Brain microvascular endothelial cell (primary cell): ENCODE data around the gene SETD3.

ENCODE experiments used
- DNase-seq: peaks from one replicate; pipeline ENCODE4 v3.0.0-alpha.2; 2020
- H3K27ac ChIP-seq: fragments of 250-450 bp; sonication (Bioruptor Pico); 2 replicates; pipeline ENCODE4 v1.5.1; 2020; ENCODE audit warnings: mild to moderate bottlenecking, moderate library complexity
- H3K27me3 ChIP-seq: fragments of 250-450 bp; sonication (Bioruptor Pico); replicated peaks from 2 replicates; pipeline ENCODE4 v1.5.1; 2020; ENCODE audit warnings: mild to moderate bottlenecking
- H3K36me3 ChIP-seq: fragments of 250-450 bp; sonication (Bioruptor Pico); replicated peaks from 2 replicates; pipeline ENCODE4 v1.5.1; 2020; ENCODE audit warnings: mild to moderate bottlenecking
- H3K4me3 ChIP-seq: 2 replicates; pipeline ENCODE4 v1.5.1; 2011; ENCODE audit warnings: low read depth, mild to moderate bottlenecking, control low read depth, low read length, moderate library complexity
- CTCF ChIP-seq: IDR thresholded peaks from 2 replicates; pipeline ENCODE4 v1.5.1; 2011; ENCODE audit warnings: low read depth, mild to moderate bottlenecking, moderate library complexity, low read length, control low read depth, inconsistent platforms; ENCODE audit errors: missing control alignments
- in situ Hi-C: cut with HindIII; loops from 2 replicates; pipeline ENCODE4 v1.10.0; 2017; ENCODE audit warnings: low sequenced_read_pairs, low pct_ligation_motif_present

The SETD3 gene

DNA sequence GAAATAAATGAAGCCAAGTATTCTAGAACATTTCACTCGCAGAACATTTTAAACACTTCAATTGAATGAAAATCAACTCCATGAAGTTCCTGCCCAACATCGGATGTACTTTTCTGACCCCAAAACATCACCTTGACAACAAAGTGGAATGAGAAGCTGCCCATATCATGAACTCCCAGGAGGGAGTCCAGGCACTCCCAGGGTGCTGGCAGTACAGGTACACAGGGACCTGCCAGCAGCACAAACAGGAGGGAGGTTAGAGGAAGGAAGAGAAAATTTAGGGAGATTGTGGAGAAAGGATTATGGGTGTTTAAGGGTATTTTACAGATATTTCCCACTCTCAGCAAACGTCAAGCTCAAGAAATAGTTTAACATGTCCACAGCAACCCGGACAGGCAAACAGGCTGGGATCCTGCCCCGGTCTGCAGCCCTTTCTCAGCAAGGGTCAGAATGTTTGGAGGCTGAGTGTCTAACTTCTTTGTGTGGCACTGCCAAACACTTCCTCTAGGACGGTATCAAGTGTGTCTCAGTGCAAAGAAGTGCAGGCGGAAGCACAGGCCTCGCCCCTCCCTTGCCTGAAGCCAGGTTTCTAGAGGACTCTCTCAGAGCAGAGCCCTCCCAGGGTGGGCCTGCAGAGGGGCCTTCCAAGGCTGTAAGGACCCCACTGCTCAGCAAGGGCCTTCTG, 72.2 kb downstream of the SETD3 start:
- no peak for DNase-seq
- no peaks in the 10 kb centered on the region for H3K36me3 ChIP-seq
- TF ChIP-seq CTCF = no peak
- in situ Hi-C loops = no loop called here
- H3K27me3 ChIP-seq = no peaks in the 10 kb centered on the region
- no peak overlapping the region for H3K27ac ChIP-seq
- H3K4me3 ChIP-seq = no peak overlapping the region

GRCh38 chr14:99407416-99407815, 73.2 kb downstream of the SETD3 start:
- Histone ChIP-seq H3K36me3 (peaks cover 3% of the 10 kb centered on the region), H3K4me3 (no peak overlapping the region), H3K27ac (no peak overlapping the region), H3K27me3 (no peaks in the 10 kb centered on the region)
- TF ChIP-seq CTCF = no peak
- DNase-seq = no peak
- in situ Hi-C loops = no loop called here

GRCh38 chr14:99402950-99403349, 77.7 kb downstream of the SETD3 start:
- in situ Hi-C loops = no loop called here
- Histone ChIP-seq H3K36me3 (peaks cover 11% of the 10 kb centered on the region), H3K27ac (no peak overlapping the region), H3K4me3 (no peak overlapping the region), H3K27me3 (no peaks in the 10 kb centered on the region)
- TF ChIP-seq CTCF = no peak
- no peak for DNase-seq

DNA sequence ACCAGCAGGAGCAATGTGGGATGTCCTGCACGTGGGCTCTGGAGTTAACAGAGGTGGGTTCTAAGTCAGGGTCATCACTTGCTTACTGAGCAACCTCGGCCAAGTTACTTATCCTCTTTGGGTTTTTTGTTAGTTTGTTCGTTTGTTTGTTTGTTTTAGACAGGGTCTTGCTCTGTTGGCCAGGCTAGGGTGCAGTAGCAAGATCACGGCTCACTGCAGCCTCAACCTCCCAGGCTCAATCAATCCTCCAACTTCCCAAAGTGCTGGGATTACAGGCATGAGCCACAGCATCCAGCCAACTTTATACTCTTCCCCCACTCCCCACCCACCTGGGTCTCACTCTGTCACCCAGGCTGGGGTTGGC, 78.4 kb downstream of the SETD3 start:
- Histone ChIP-seq H3K27me3 (no peaks in the 10 kb centered on the region), H3K27ac (no peak overlapping the region), H3K36me3 (peaks cover 11% of the 10 kb centered on the region), H3K4me3 (no peak overlapping the region)
- no peak for DNase-seq
- in situ Hi-C loops = no loop called here
- TF ChIP-seq CTCF = no peak

GRCh38 chr14:99401621-99402284, 78.9 kb downstream of the SETD3 start:
- no peak for TF ChIP-seq CTCF
- H3K27me3 ChIP-seq = no peaks in the 10 kb centered on the region
- H3K4me3 ChIP-seq = no peak overlapping the region
- no peak for DNase-seq
- H3K36me3 ChIP-seq = peaks cover 11% of the 10 kb centered on the region
- no peak overlapping the region for H3K27ac ChIP-seq
- in situ Hi-C loops = no loop called here
